Measurements from ENCODE around the gene KPNA6. TPM values are rescaled to one million over a fixed set of nuclear protein-coding genes. Genes with fewer than 3 reads are reported as not detected.

Gene KPNA6
- total and polyA plus RNA-seq, 9 of the 15 experiments (the other 6 are each of a cell fraction or from before 2014, with no cell fraction given), result 20.1 to 54.6 (median 32.2) TPM

- no peak for TF ChIP-seq RBM14 (IDR thresholded peaks at IDR 0.05; ENCODE audit: borderline replicate concordance, insufficient read depth, low read depth, low read length)
- no peak for TF ChIP-seq TRIM28 (IDR thresholded peaks at IDR 0.05)
- TF ChIP-seq PML (IDR thresholded peaks at IDR 0.05; ENCODE audit: low read length), result peak; percentile 9
- no peak for TF ChIP-seq TFAM (CRISPR knock-in tag; conservative IDR thresholded peaks at IDR 0.05)
- TF ChIP-seq NFIC (IDR thresholded peaks at IDR 0.05), result no peak
- TF ChIP-seq SAP30 (IDR thresholded peaks at IDR 0.05; ENCODE audit: borderline replicate concordance, insufficient read depth, low read depth, low read length, poor library complexity, severe bottlenecking), result peak; percentile 3
- TF ChIP-seq RBM39 (optimal IDR thresholded peaks at IDR 0.05; ENCODE audit: low read depth, low read length), result no peak
- no peak for TF ChIP-seq SREBF1 (IDR thresholded peaks at IDR 0.05; ENCODE audit: borderline replicate concordance, low read depth, low read length)
- TF ChIP-seq ZBTB11 (CRISPR knock-in tag; IDR thresholded peaks at IDR 0.05), result no peak
- no peak; the same call in 1 of the 2 replicates for TF ChIP-seq POLR2G (IDR thresholded peaks at IDR 0.05; ENCODE audit: low read depth, low read length)
- no peak for TF ChIP-seq IRF1 (CRISPR knock-in tag; IDR thresholded peaks at IDR 0.05; ENCODE audit: borderline replicate concordance)
- no peak for TF ChIP-seq ELK1 (CRISPR knock-in tag; IDR thresholded peaks at IDR 0.05)
- no peak for TF ChIP-seq NCOR1 (IDR thresholded peaks at IDR 0.05)
- no peak for TF ChIP-seq ARID1B (IDR thresholded peaks at IDR 0.05)
- no peak for TF ChIP-seq TRIM25 (IDR thresholded peaks at IDR 0.05; ENCODE audit: borderline replicate concordance)
- no peak for TF ChIP-seq MYC (IDR thresholded peaks at IDR 0.05; ENCODE audit: low read depth, low read length)
- 0 out of 2 replicates have a peak, but pooled peaks have one; percentile 28 for TF ChIP-seq MYC (CRISPR knock-in tag; IDR thresholded peaks at IDR 0.05; ENCODE audit: borderline replicate concordance, low read depth)
- TF ChIP-seq MCM2 (IDR thresholded peaks at IDR 0.05; ENCODE audit: low read depth), result no peak
- TF ChIP-seq HNRNPUL1 (IDR thresholded peaks at IDR 0.05; ENCODE audit: low read length), result no peak
- TF ChIP-seq POLR3G (IDR thresholded peaks at IDR 0.05; ENCODE audit: extremely low read depth, insufficient read length, insufficient replicate concordance), result no peak
Observed at GRCh38 chr1:32180186-32181060, 72.6 kb downstream of the KPNA6 start (continued).
